Fibroblast of lung (primary cell): ENCODE results near the gene SORBS1.

Experiments used
- CTCF ChIP-seq, 2 donors: IDR thresholded peaks in 1 of 2; conservative IDR thresholded peaks in 1 of 2; 1 replicate in 1 of 2; 2 replicates in 1 of 2; pipeline ENCODE4 v1.5.1; 2011 to 2012; ENCODE audit warnings: low read length in 2 of 2, control low read depth in 1 of 2, inconsistent platforms in 1 of 2, low read depth in 1 of 2, mild to moderate bottlenecking in 1 of 2
- EZH2 ChIP-seq: IDR thresholded peaks from 2 replicates; pipeline ENCODE4 v1.5.1; 2012; ENCODE audit warnings: low read length, control low read depth, mild to moderate bottlenecking; ENCODE audit errors: missing control alignments

- TF ChIP-seq CTCF (conservative IDR thresholded peaks at IDR 0.05 in 1 of 2, IDR thresholded peaks at IDR 0.05 in 1 of 2; ENCODE audit: low read depth in 1 of 2, low read length in 2 of 2) (no peak), EZH2 (no peak)
Observed at GRCh38 chr10:95419399-95419798, 141.8 kb downstream of the SORBS1 start.
